GM12892 (cell line): ENCODE results near the gene OPCML.

ENCODE experiments used
- POLR2A ChIP-seq: IDR thresholded peaks from 2 replicates; pipeline ENCODE4 v1.6.1; 2011; ENCODE audit warnings: low read depth, low read length, control low read depth
- POLR2AphosphoS5 ChIP-seq: IDR thresholded peaks from 2 replicates; pipeline ENCODE4 v1.6.1; 2011; ENCODE audit warnings: low read depth, low read length, control low read depth

GRCh38 chr11:133181066-133181465, 351.2 kb downstream of the OPCML start:
- TF ChIP-seq POLR2A (no peak), POLR2AphosphoS5 (no peak)
